Inflammatory macrophage treated with lipopolysaccharide for 1 hour (primary cell): ENCODE measurements around the gene GPR135.

ENCODE experiments used
- DNase-seq, 2 donors: peaks; one replicate each; pipeline ENCODE4 v3.0.0-alpha.2; 2020 to 2022

Gene GPR135

DNA sequence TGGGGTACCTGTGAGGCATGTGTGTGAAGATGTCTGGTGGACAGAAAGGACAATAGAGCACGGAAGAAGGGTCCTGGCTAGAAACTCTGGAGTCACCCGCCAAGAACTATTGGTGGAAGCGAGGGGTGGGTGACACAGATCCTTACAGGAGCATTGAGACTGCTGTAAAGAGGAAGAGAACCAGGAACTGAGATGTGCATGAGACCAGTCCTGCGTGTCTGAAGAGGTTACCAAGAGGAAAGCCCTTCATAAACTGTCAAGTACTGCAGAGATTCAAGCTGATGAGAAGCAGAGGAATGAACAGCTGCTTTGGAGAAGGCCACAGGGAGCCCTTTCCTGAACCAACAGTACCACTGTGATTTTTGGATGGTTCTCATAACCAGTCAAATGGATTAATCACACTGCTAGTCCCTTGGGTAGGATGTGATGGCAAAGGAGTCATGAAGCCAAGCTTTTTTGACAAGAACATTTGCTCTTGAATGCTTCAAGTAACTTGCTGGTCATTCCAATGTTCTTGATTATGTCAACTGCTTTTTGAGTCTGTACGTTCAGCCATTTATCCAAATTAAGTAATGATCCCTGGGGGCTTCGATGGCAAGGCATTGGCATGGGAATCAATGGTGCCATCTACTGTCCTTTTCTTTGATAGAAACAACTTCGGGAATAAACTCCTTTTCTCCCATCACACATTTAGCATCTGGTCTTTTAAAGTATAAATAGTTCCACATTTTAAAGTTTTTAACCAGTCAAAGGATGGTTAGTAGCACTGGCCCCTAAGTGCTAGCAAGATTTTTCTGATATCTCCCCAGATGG, 42.9 kb downstream of the GPR135 start:
- no peak for DNase-seq

DNA sequence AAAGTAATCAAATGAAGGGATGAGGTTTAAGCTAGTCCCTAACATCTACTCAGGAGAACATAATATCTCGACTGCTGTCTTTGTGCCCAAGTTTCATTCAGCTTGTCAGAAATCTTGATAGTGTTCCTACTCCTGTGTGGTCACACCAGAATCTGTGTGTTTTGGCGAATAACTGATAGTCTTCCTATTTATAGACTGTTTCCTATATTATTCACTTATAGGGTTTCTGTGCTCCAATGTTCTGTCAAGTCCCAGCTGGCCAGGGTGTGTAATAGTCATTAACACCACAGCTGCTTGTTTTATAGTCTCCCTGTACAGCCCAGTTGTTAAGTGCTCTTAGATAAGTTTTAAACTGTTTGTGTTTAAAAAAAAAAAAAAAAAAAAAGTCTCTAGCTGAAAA, 45.9 kb downstream of the GPR135 start:
- no peak for DNase-seq

- no peak for DNase-seq
These were observed 47.9 kb downstream of the GPR135 start for GRCh38 chr14:59417311-59417710.

DNA sequence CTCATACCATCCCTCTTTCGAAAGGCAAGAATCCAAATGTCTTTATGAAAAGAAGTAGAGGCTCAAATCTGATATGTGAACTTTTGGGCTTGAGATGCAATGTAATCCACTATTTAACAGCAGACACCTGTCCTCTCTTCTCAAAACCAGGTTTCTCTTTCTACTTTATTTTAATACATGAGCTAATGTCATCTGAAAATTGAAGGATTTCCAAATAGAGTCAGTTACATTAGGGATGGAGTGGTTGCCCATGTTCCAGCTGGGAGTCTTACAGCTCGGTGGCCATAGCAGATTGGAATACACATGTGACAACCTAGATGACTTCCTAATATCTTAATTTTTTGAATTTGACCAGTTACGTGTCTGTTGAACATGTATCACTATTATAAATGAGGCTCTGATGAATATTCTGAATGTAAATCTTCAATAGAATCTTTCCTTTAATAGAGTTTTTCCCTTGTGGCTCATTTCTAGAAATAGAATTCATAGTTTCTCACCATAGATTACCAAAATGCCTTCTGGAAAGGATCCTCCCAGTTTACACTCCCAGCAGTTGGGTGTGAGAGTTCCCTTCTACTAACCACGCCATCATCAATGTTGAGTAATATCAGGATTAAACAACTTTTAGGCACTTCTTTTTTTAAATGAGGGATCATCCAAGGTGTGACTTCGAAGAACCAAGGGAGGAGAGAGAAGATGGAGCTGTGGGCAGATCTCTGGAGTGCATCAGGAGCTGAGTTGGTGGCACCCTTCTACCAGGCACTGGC, 49.2 kb downstream of the GPR135 start:
- no peak for DNase-seq
